ENCODE measurements around the gene MRPL54. TPM values are rescaled to one million over a fixed set of nuclear protein-coding genes. Genes with fewer than 3 reads are reported as not detected.
A peak's percentile ranks its signal among the peaks of the same experiment; 100 is the strongest.

Gene MRPL54
- total RNA-seq, 2 experiments from 2014 or later = 47.4 to 50.9 TPM

DNA sequence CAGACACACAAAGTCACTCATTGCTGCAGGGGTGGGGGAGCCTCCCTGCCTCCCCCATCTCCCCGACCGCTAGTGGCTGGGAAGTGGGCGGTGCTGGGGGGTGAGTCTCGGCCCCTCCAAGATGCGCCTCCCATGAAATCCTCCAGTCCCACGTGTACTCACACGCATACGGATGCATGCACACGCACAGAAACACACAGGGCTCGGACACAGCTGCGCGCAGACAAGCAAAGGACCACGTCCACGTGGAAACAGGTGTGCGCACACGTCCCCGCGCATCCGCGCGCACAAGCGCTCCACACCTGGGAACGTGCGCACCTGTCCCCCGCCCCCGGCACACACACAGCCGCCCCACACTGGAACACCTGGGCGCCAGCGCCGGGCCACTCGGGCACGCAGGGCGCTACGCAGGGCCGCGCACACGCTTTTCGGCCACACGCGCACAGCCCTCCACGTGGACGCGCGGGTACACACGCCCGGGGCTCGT lies 23.0 kb downstream of the MRPL54 start:
- H3K4me3 Mint-ChIP-seq = peak overlapping the region; percentile 84
- TF ChIP-seq, protein P1, sequence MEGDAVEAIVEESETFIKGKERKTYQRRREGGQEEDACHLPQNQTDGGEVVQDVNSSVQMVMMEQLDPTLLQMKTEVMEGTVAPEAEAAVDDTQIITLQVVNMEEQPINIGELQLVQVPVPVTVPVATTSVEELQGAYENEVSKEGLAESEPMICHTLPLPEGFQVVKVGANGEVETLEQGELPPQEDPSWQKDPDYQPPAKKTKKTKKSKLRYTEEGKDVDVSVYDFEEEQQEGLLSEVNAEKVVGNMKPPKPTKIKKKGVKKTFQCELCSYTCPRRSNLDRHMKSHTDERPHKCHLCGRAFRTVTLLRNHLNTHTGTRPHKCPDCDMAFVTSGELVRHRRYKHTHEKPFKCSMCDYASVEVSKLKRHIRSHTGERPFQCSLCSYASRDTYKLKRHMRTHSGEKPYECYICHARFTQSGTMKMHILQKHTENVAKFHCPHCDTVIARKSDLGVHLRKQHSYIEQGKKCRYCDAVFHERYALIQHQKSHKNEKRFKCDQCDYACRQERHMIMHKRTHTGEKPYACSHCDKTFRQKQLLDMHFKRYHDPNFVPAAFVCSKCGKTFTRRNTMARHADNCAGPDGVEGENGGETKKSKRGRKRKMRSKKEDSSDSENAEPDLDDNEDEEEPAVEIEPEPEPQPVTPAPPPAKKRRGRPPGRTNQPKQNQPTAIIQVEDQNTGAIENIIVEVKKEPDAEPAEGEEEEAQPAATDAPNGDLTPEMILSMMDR (IDR thresholded peaks at IDR 0.05) = no peak
- CTCF ChIA-PET = interaction anchor here (2.6 to 3.4 kb wide), 2 partner anchors 33 to 37 kb away, joined by 12 to 13 read pairs; no protein-coding TSS in a partner anchor
- H3K4me1 Mint-ChIP-seq (ENCODE audit: low read depth) = peaks cover 13% of the 10 kb centered on the region
- peak overlapping the region; percentile 80 for H3K27ac Mint-ChIP-seq
- peaks cover 17% of the 10 kb centered on the region for H3K9me3 Mint-ChIP-seq
- H3K36me3 Mint-ChIP-seq (ENCODE audit: low read depth) = peaks cover 33% of the 10 kb centered on the region
- DNase-seq (peak; percentile 48), ATAC-seq (peak; percentile 25)
- POLR2A ChIA-PET = interaction anchor here (1.0 to 3.1 kb wide), 5 partner anchors 8 to 26 kb away, joined by 3 to 15 read pairs (median 5); partner anchors contain the start of gene MRPL54
- intact Hi-C loops (cut with micrococcal nuclease) = no loop called here
- H3K27me3 Mint-ChIP-seq = no peaks in the 10 kb centered on the region

DNA sequence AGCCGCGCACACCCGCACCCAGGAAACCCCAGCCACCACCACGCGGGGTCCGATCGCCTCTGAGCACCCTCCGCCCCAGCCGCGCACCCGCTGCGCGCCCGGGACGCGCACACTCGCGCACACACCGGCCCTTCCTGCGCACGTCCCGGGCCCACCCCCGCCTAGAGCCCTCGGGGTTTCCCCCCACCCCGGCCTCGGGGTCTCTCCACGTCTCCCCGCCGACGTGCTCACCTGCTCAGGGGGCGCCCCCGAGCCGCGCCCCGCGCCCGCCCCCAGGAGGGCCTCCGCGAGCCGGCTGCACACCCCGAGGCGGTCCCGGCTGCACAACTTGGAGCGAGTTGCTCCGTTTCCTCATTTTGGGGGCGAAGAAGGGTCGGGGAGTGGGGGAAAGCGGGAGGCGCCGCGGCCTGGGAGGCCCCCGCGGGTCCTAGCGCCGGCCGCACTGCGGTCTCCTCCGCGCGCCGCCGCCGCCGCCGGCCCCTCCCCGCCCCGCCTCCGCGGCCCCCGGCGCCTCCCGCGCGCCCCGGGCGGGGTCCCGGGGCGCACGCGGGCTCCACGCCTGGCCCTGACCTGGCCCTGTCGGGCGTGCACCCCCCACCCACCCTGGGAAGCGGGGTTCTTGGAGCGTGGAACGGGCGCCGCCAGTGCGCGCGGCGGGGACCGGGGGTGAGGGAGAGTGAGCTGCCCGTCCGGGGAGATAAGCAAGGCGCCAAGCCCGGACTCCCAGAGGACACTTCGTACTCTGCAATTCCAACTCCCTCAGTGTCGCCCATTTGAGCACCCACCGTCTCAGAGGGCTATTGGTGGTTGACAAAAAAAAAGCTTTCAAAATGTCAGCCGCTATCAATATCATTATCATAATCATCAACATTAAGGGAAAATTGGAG lies 23.7 kb downstream of the MRPL54 start, which contains the start of gene MATK:
TSS of gene MATK (minus strand) at position 444 of the 887 bp plus-strand sequence. CDS start 1,246 bp downstream, outside the sequence.
- H3K4me3 Mint-ChIP-seq = peak within 1 kb of the TSS; percentile 84
- peaks cover 13% of the 10 kb centered on the region for H3K9me3 Mint-ChIP-seq
- DNase-seq (peak; percentile 64), ATAC-seq (peak; percentile 57)
- peak within 1 kb of the TSS; percentile 80 for H3K27ac Mint-ChIP-seq
- ChIA-PET CTCF (interaction anchor here (1.3 to 3.4 kb wide), 3 partner anchors 11 to 36 kb away, joined by 5 to 12 read pairs (median 11); no protein-coding TSS in a partner anchor), POLR2A (interaction anchor here (0.7 to 1.6 kb wide), 3 partner anchors 10 to 26 kb away, joined by 3 to 9 read pairs (median 3); no protein-coding TSS in a partner anchor)
- H3K36me3 Mint-ChIP-seq (ENCODE audit: low read depth) = peaks cover 28% of the 10 kb centered on the region
- H3K4me1 Mint-ChIP-seq (ENCODE audit: low read depth) = peaks cover 13% of the 10 kb centered on the region
- intact Hi-C loops (cut with micrococcal nuclease) = no loop called here
- TF ChIP-seq, protein P1 (IDR thresholded peaks at IDR 0.05) = no peak
- no peaks in the 10 kb centered on the region for H3K27me3 Mint-ChIP-seq

DNA sequence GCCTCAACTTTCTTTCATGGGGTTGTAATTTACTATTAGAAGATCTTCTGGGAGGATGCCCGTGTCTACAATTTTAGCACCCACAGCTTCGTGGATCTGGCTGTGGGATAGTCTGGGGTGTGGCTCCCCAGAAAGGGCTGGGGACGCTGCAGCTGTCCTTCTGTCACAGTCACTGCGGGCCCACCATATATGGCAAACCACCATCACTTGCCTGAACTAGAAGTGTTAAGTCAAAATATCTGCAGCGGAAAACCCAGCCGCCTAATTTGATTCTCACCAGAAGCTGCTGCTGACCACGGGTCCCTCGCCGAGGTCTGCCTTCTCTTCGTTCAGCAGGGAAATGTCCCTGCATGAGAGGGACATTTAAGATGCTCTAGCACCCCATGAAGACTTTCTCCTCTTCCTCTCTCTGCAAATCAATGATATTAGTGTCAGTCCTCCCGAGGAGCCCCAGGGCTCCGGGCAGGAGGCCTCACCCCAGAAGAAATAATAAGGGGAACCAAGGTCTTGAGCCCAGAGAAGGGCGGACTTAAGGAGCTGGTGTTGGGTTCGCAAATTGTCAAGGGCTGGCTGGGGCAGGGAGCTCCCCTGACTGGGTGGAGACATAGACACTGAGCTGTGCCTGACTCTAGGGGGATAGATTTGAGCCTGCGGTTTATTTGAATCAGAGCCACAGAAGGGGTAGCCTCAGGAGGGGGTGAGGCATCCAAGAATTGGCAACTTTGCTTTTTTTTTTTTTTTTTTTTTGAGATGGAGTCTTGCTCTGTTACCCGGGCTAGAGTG lies 26.7 kb downstream of the MRPL54 start:
- DNase-seq (peak; percentile 51), ATAC-seq (peak; percentile 40)
- TF ChIP-seq, protein P1 (IDR thresholded peaks at IDR 0.05) = no peak
- ChIA-PET POLR2A (interaction anchor here (0.6 to 1.5 kb wide), 4 partner anchors 16 to 193 kb away, joined by 3 to 4 read pairs (median 3); no protein-coding TSS in a partner anchor), CTCF (interaction anchor here (0.9 to 3.5 kb wide), 5 partner anchors 26 to 59 kb away, joined by 3 to 13 read pairs (median 3); partner anchors contain the start of genes APBA3 and MRPL54)
- intact Hi-C loops (cut with micrococcal nuclease) = no loop called here
- Mint-ChIP-seq H3K27me3 (no peaks in the 10 kb centered on the region), H3K4me3 (no peak overlapping the region), H3K9me3 (no peaks in the 10 kb centered on the region), H3K36me3 (ENCODE audit: low read depth) (peaks cover 5% of the 10 kb centered on the region), H3K27ac (peak overlapping the region; percentile 44), H3K4me1 (ENCODE audit: low read depth) (peaks cover 11% of the 10 kb centered on the region)

DNA sequence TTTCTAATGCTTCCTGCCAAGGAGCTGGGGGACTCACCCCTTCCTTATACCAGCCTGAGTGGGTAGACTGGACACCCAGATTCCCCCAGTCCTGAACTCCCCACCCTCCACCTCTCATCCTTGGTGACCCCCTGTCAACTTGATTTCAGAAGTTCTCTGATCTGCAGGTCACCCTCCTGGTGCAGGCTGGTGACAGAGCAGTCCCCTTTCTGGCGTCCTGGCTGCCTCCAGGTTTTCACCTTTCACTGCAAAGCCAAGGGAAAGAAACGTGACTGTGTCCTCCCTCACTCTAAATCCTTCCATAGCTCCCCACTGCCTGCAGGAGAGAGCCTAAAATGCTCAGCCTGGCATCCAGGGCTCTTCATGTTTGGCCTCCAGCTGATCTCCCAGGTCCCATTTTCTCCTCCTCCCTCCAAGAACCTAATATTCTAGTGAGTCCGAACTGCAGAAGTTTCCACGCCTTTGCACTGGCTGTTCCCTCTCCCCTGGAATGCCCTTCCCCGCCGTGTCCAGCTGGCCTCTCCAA lies 27.8 kb downstream of the MRPL54 start:
- no peak for DNase-seq
- Mint-ChIP-seq H3K4me1 (ENCODE audit: low read depth) (peaks cover 8% of the 10 kb centered on the region), H3K4me3 (no peak overlapping the region), H3K9me3 (no peaks in the 10 kb centered on the region), H3K27me3 (no peaks in the 10 kb centered on the region), H3K27ac (no peak overlapping the region), H3K36me3 (ENCODE audit: low read depth) (peaks cover 2% of the 10 kb centered on the region)
- ATAC-seq = no peak
- TF ChIP-seq, protein P1 (IDR thresholded peaks at IDR 0.05) = no peak
- ChIA-PET CTCF (interaction anchor here (1.2 to 3.5 kb wide), 3 partner anchors 29 to 58 kb away, joined by 3 to 13 read pairs (median 5); no protein-coding TSS in a partner anchor), POLR2A (interaction anchor here (0.7 to 1.5 kb wide), 4 partner anchors 9 to 22 kb away, joined by 3 to 5 read pairs (median 4); no protein-coding TSS in a partner anchor)
- intact Hi-C loops (cut with micrococcal nuclease) = no loop called here

Measured in activated CD8-positive, alpha-beta T cell treated with anti-CD3 and anti-CD28 coated beads for 36 hours (primary cell).